ENCODE measurements around the gene EML2.

- no peak for TF ChIP-seq CTCF (conservative IDR thresholded peaks at IDR 0.05; ENCODE audit: low read depth, low read length)
- no peak for TF ChIP-seq MXI1 (IDR thresholded peaks at IDR 0.05; ENCODE audit: borderline replicate concordance, low read depth, low read length)
- no peak for TF ChIP-seq POLR2A (IDR thresholded peaks at IDR 0.05; ENCODE audit: low read depth, low read length)
- no peak for TF ChIP-seq BHLHE40 (IDR thresholded peaks at IDR 0.05; ENCODE audit: low read depth, low read length)
Observed at GRCh38 chr19:45674946-45675345, 35.7 kb upstream of the EML2 start.
